Cortex of kidney (tissue), 1 donor: ENCODE results near the gene UBASH3A.

ENCODE experiments used
- DNase-seq: peaks from one replicate; lab custom pipeline; 2025; lab: John Stamatoyannopoulos, UW

Gene UBASH3A

GRCh38 chr21:42374864-42375499 lies 28.7 kb upstream of the UBASH3A start:
- no peak for DNase-seq

- DNase-seq = no peak
Observed at GRCh38 chr21:42375506-42375905, 28.2 kb upstream of the UBASH3A start.

GRCh38 chr21:42375966-42376337 lies 27.8 kb upstream of the UBASH3A start:
- no peak for DNase-seq

- DNase-seq = no peak
Observed at GRCh38 chr21:42376338-42376982, 27.2 kb upstream of the UBASH3A start.

- no peak for DNase-seq
Observed at GRCh38 chr21:42377211-42377950, 26.3 kb upstream of the UBASH3A start.

GRCh38 chr21:42377951-42378340 lies 25.8 kb upstream of the UBASH3A start:
- no peak for DNase-seq

GRCh38 chr21:42378418-42378817 lies 25.3 kb upstream of the UBASH3A start:
- no peak for DNase-seq

- DNase-seq = no peak
Observed at GRCh38 chr21:42379426-42380215, 24.1 kb upstream of the UBASH3A start.

- no peak for DNase-seq
Observed at GRCh38 chr21:42381347-42381984, 22.2 kb upstream of the UBASH3A start.

- no peak for DNase-seq
Observed at GRCh38 chr21:42382915-42383314, 20.8 kb upstream of the UBASH3A start.

GRCh38 chr21:42383331-42383730 lies 20.4 kb upstream of the UBASH3A start:
- no peak for DNase-seq

GRCh38 chr21:42384156-42384945 lies 19.4 kb upstream of the UBASH3A start:
- no peak for DNase-seq

GRCh38 chr21:42384989-42385388 lies 18.7 kb upstream of the UBASH3A start:
- DNase-seq = no peak

- no peak for DNase-seq
Observed at GRCh38 chr21:42385619-42386018, 18.1 kb upstream of the UBASH3A start.

- DNase-seq = no peak
Observed at GRCh38 chr21:42386034-42386591, 17.6 kb upstream of the UBASH3A start.

GRCh38 chr21:42387164-42387563 lies 16.5 kb upstream of the UBASH3A start:
- no peak for DNase-seq

- DNase-seq = no peak
Observed at GRCh38 chr21:42387843-42388340, 15.8 kb upstream of the UBASH3A start.

- DNase-seq = no peak
Observed at GRCh38 chr21:42388740-42389448, 14.8 kb upstream of the UBASH3A start.

GRCh38 chr21:42389449-42389835 lies 14.3 kb upstream of the UBASH3A start:
- DNase-seq = no peak

- no peak for DNase-seq
Observed at GRCh38 chr21:42390193-42390592, 13.5 kb upstream of the UBASH3A start.
